HG03097 (cell line): ENCODE results near the gene ANGPTL2.
"Not testable (repeated sequence)": the region's sequence is repeated elsewhere in the genome, so short reads cannot be mapped to it uniquely, and the experiment has no call there.

Experiments
- ATAC-seq: cut with Tn5 transposase; IDR thresholded peaks from one replicate; pipeline ENCODE4 v1.9.1; 2021; ENCODE audit not compliant: unreplicated experiment, low FRiP score

The ANGPTL2 gene, protein sequence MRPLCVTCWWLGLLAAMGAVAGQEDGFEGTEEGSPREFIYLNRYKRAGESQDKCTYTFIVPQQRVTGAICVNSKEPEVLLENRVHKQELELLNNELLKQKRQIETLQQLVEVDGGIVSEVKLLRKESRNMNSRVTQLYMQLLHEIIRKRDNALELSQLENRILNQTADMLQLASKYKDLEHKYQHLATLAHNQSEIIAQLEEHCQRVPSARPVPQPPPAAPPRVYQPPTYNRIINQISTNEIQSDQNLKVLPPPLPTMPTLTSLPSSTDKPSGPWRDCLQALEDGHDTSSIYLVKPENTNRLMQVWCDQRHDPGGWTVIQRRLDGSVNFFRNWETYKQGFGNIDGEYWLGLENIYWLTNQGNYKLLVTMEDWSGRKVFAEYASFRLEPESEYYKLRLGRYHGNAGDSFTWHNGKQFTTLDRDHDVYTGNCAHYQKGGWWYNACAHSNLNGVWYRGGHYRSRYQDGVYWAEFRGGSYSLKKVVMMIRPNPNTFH

DNA sequence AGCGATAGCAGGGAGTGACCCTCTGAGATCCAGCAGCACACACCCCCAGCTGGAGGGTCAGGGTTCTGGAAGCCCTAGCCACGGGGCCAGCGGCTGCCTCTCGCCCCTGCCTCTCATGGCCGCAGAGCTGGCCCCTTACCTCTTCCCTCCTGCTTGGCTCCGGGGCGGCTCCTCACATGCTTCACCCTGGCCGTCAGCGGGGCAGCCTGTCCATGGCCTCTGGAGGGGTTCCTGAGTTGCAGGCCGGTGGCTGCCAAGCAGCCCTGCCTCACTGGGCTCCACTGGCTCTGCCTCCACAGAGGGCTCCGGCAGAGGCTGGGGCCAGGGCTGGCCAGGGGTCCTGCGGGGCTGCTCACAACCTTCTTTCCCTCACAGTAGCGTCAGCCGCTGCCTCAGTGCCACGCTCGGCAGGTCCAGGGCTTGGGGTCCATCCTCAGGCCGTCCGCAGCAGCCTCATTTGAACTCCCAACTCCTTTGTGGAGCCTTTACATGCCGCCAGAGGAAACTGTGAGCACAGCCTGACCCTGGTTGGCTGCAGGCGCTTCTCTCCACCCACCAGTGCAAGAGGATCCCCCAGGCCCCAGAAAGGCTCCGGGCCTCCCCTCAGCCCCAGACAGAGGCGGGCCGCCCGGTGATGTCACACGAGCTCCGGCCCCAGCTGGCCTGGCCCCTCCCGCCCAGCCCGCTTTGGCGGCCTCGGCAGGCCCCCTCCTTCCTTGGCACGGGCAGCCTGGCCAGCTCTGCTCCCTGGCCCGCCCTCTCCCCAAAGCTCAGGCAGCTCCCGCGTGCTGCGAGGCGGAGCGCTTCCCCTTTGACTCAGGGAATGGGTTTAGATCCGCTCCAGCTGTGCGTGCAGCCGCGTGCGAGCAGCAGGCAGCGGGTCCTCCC lies at the start of gene ANGPTL2:
Gene ANGPTL2 (minus strand): TSS at position 460 of the 888 bp plus-strand sequence. CDS start 13,904 bp downstream, outside the sequence.
- no peak for ATAC-seq

DNA sequence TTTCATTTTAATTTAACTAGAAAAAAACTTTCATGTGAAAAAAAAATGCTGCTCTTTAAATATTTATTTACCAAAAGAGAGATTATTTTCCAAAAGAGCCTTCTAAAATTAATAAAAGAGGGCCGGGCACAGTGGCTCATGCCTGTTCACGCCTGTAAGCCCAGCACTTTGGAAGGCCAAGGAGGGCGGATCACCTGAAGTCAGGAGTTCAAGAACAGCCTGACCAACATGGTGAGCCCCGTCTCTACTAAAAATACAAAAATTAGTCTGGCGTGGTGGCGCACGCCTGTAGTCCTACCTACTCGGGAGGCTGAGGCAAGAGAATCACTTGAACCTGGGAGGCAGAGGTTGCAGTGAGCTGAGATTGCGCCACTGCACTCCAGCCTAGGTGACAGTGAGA lies 48.9 kb upstream of the ANGPTL2 start:
- ATAC-seq: not testable (repeated sequence)

DNA sequence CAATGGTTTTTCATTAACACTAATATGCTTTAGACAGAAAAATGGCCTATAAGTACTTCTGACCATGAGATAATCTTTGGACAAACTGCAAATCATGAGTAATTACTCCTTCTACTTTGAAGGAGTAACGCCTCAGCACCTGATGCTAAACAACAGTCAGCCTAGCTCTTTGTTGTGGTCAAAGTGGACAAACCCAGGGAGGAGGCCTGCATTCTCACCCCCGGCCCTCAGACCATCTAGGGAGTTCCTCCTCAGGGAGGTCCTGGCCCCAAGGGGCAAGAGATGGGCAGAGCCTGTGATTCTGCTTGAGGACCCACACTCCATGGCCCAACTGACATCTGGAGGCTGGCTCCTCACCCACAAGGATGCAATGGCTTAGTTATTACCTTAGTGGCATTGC lies 48.2 kb upstream of the ANGPTL2 start:
- no peak for ATAC-seq

DNA sequence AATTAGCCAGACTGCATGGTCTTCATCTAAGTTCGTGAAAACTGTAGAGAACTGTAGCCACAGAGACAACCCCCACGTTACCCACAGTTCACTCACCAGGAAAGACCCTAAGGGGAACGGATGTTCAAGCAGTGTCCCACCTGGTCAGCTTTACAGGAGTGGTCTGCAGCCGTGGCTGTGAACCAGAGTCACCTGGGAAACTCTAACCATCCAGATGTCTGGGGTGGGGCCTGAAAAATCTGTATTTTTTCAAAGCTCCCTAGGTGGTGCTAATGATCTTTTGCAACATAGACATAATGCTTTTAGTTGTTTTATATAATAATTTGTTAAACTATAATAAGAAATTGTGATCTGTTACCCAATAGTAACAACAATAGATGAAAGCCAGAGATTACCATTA lies 47.7 kb upstream of the ANGPTL2 start:
- no peak for ATAC-seq

DNA sequence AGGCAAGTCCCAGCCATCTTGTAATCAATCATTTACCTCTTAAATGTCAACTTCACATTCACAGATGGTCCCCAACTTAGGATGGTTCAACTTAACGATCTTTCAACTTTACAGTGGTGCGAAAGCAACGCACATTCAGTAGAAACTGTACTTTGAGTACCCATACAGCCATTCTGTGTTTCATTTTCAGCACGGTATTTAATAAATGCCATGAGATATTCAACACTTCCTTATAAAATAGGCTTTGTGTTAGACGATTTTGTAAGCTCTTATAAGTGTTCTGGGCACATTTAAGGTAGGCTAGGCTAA lies 47.1 kb upstream of the ANGPTL2 start:
- ATAC-seq: no peak

DNA sequence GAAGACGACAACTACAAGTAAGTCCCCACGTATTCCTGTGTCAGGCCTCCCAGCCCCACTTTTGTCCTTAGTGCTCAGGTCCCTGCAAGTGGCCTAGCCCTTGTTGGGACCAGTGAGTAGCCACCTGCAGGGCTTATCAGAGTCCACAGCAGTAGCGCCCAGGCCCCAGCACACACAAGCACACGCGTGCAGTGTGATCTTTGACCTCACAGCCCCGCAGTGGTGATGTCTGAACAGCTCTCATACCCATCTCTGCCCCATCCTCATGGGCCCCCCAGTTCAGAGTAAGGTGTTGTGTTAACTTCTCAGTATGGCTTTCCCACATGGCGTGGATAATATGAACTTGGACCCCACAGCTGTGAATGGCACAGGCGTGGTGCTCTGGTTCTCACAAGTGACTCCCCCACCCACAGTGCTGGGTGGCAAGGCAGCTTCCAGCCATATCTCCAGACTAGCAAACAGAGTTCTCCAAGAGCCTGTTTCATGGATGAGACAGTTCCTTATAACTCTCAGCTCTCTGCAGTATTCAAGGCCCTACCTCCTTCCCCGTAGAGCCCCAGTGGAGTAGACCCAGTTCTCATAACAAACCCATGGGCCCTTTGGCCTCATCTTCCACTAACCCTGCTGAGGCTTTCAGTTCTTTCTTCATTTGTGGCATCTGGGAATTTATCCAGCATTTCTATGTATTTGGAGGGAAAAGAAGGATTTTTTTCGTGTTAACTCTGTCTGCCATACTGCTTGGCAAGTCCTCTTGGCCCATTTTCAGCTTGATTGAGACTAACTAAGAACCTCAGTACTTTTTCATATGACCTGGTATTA lies 46.5 kb upstream of the ANGPTL2 start:
- no peak for ATAC-seq

DNA sequence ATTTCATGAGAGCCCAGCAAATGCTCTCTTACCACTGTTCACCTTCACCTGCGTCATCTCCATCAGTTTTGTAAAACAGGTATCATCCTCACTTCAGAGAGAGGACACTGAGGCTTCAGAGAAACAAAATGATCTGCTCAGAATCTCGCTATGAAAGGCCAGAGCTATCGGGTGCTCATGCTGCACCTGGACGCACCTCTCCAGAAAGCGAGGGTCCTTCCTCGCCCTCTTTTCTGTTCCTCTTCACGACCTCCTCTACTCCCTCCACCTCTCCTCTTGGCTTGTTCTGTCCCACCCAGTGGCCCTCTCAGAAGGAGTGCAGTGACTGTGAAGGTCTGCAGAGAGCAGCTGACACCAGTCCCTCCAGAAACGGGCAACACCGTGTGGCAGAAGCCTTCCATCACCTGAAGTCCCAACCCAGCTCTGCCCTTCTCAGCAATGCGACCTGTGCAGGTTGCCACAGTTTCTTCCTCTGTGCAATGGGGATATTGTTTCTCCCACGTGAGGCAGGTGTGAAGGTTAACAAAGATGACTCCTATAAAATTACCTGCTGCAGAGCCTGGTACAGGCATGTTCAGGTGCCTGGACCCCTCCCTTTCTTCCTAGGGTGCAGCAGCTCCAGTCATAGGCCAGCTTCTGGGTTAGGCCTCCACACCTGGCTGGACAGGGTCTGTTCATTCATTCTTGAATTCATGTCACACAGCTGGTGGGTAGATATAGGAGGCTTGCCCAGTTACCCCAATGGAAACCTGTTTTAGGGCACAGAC lies 45.3 kb upstream of the ANGPTL2 start:
- no peak for ATAC-seq

DNA sequence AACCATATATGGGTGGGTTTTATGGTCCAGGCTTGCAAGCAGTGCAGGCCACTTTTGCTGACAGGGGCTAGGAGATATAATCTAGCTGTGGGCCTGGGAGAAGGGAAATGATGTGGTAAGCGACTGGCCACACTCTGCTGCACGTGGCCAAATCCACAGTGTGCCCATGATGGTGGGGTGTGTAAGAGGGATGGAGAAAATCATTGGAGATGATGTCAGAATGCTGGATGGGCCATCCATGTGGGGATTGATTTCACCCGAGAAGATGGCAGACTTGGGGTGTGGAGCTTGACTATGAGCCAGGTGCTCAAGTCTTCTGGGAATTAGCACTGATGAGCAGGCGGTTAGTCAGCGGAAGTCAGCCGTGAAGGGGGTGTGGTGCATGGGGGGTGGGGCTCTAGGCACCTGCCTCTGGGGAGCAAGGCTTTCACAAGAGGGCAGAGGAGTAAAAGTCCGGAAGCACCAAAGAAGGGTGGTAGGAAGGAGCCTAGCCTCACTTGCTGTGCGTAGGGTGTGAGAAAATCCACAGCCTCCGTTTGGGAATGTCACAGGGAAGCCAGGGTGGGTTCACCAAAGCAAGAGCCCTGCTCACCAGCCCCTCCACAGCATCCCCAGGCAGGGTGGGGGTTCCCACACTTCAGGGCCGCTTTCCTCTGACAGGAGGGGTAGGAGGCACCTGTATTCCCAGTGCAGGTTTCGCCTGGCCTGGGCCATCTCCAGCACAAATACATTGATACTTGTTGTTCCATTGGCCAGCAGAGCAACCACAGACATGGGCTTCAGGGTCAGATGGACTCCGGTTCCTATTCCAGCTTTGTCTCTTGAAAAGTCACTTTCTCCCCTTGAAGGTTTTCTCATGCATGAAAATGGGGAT lies 44.5 kb upstream of the ANGPTL2 start:
- peak; percentile 64 for ATAC-seq

DNA sequence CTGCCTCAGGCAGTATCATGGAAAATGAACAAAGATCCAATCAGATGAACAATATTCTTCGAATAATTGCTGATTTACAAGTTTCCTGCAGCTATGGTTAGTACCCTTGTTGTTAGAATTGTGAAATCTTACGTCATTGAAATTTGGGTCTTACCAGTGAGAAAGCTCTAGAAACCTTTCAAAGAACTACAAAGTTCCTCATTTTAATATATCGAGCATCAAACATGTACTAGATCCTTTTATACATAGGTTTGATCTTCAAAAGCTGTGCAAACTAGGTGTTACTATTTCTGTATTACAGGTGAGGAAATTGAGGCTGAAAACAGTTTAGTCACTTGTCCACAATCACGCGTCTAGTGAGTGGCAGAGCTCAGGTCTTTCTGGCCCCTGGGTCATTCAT lies 43.7 kb upstream of the ANGPTL2 start:
- ATAC-seq: no peak

DNA sequence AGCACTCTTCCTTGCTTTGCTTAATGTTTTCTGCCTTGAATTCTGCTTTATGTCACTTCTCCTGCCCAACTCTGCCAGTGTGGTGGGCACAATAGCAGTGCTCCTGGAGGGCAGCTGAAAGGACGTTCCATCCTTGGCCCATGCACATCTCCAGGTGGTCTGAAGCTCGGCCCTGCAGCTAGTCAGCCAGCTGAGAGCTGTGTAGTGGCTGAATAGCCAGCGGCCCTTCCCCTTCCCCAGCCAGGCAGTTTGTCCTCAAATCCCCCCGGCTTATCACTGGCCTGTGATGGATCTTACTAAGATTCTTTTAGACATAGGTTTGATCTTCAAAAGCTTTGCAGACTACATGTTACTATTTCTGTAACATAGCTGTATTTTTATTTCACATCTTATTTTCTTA lies 42.7 kb upstream of the ANGPTL2 start:
- ATAC-seq: no peak

DNA sequence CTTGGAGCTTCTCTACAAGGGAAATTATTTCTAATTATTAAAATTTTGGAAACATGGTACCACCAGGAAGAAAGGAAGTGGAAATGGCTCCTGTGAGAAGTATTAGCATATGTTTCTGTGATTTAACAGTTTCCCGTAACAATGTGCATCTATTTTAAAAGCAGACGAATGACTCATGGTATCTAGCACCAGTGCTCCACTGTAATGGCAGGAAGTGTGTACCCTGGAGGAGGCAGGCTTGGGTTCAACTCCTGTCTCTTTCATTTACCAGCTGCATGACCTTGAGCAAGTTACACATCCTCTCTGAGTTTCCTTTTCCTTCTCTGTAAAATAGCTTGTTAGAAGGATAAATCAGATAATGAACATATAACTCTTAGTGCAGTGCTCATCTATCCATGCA lies 41.0 kb upstream of the ANGPTL2 start:
- no peak for ATAC-seq

DNA sequence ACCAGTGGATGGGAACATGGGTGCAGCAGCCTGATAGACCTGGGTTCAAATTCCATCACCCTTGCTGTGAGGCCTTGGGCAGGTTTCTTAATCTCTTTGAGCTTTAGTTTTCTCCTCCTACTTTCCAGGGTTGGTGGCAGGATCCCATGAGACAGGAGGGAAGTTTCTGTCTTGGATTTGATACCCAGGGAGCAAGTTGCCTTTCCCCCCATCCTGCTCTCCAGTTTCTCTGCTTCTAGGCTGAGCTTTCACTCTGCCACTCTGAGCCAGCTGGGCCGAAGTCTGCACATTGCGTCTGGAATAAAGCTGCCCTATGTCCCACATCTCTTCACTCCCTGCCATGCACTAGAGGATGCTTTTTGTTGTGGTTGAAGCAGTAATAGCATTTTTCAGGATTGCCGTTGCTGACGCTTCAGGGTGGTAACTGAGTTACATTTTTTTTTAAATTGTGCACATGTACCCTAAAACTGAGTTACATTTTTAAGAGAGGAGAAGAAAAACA lies 40.5 kb upstream of the ANGPTL2 start:
- no peak for ATAC-seq

DNA sequence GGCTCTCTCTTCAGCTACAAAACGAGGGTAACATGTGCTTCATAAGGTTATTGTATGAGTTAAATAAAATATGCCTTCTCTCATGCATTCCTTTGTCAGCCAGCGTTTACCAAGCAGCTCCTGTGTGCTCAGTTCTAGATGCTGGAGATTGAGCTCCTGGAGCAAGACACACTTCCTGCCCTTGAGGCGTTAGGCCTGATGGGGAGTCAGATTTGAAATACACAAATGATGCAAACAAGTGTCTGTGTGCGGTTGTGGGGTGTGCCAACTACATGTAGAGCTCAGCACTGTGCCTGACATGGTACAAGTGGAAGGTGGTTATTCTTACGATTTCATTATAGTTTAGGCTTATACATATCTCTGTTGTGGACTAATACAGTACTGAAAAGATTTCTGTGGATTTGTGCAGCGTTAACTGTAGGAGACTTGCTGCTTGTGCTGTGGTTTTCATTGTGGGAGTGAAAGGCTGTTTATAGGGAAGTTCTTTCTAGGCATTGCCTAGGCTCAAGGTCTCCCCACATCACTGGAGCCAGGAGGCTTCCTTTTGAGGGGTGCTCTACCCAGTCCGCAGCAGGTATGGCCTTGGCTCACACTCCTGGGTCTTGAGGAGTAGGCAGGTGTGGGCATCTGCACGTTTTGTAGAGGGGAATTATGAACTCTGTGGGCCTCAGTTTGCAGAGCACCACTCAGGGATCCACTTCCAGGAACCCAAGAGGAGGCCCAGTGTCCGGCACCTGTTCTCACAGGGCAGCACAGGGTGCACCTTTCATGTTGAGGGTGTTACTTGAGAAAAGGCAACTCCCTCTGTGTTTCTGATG lies 39.8 kb upstream of the ANGPTL2 start:
- no peak for ATAC-seq

DNA sequence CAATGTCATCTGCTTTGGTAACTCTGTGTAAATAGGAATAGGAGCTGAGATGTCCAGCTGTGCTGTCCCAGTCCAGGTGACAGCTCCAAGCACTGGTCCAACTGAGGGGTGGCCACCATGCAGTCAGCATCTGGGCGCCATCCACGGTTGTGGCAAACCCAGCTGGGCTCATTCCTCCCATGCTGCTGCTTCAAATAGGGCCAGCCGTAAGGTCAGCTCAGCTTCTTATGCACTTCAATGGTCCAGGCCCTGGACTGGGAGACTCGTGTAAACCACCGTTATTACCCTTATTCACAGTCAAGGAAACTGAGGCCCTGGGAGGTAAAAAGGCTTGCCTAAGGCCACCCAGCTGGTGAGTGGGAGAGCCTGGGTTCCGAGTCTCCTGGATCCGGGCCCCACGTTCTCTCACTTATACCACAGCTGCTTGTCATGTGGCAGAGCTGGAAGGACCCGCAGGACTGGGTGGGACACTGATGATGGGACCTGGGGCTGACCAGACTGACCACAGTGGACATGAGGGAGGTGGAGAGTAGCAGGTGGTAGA lies 38.7 kb upstream of the ANGPTL2 start:
- ATAC-seq: no peak

DNA sequence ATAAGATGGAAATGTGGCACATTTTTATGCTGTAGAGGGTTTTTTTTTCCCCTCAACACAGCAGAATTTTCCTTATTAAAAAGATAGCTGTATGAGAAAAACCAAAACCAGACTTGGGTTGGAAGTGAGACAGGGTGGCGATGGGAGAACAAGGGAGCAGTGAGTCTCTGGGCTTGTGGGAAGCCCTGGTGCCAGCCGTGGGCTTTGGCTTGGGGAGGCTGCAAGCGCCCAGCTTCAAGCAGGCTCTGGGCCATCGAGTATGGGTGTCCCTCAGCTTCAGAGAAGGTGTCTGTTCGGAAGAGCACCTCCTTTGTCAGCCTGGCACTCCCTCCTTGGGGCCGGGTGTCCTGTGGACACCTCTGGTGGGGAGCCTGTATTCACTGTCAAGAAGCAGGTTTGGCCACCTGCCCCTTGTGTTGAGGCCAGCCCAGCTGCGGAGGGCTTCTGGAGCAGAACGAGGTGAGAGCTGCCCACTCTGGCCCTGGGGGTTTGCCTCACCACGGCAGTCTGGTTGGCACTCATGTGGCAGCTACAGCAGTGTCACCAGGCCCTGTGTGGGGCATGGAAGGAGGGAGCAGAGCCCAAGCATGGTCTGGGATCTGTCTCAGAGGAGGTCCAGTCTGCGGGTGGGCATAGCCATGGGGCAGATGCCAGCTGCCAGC lies 37.6 kb upstream of the ANGPTL2 start:
- ATAC-seq: no peak

DNA sequence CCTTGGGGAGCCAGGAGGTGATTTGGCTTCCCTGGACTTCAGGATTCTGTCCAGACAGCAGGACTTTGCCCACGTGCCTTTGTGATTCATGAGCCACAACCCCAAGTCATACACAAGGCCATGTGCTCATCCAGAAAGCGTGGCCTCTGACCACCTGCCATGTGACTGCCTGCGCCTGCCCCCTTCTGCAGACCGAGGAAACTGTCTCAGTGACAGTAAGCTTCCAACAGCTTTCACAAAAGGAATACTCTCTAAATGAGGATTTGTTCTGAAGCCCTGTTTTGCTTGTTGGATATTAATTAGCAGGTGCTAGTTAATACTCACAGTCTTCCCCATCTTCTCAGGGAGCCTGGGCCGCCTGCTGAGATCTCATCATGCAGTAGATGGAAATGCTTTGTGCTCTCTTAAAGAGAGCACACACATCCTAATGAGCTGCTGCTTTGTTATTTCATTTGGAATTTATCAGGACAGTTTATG lies 36.9 kb upstream of the ANGPTL2 start:
- ATAC-seq: no peak

DNA sequence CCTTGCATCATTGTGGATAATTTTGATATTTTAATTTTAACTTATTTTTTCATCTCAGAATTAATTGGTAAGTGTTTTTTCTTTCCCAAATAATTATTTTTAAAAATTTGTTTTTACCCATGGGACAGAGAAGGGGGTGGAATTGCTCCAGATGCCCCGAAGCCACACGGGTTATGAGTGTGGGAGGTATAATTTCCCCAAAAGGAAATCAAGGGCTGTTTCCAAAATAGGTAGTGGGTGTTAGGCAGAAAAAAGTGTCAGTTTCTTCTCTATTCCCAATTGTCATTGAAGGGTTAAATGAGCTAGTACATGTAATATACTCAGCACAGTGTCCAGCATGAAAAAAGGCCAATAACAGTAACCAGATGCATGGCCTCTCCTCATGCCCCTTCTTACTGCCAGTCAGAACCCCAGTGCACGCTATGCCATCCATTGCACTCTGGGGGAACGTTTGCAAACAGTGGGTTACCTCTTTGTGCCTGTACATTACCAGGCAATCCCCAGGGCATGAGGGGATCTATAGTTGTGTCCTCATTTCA lies 36.4 kb upstream of the ANGPTL2 start:
- no peak for ATAC-seq
